ENCODE results near the gene TSPOAP1. TPM values are rescaled to one million over a fixed set of nuclear protein-coding genes. Genes with fewer than 3 reads are reported as not detected.

Gene TSPOAP1
- total RNA-seq, 1 experiment from 2014 or later = 6.0 TPM

DNA sequence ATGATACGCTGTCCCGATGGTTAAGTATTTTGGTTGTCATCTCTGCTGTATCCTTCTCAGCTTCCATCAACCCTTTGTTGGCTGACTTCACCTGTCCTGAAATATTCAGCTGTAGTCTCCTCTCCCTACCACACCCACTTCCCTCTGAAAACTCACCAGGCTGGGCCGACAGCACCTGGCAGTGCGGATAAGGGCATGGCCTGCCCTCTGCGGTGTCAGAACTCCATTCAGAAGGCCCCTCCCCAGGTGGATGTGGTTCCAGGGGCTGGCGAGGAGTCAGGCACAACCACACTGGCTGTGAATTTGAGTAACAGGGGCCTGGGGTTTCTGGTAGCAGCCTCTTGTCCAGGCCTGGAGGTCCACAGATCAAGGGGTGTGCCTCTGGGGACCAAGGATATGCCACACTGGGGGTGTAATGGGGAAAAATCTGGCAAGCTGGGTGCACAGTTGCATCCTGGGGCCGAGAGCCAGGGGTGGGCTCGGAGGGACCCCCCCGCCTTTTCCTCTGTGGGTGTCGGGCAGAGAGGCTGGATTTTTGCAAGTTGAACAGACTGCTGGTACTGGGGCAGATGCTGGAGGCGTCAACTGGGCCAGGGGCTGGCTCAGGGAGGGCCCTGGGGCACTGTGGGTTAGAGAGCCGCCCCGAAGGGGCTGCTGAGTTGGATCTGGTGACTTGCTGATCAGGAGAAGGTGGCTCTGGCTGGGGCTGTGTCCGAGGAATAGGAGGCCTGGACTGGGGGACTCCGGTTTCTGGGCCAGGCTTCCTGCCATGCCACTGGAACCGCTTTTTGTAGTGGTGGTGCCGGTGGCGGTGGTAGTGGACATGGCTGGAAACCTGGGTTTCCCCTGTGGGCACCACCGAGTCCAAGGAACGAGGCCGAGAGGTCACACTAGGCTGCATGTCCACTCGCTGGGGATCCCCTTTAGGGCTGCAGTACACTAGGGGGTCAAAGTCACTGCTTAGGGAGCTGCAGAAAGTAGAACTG lies 29.0 kb upstream of the TSPOAP1 start:
- POLR2A ChIA-PET = no interaction called here
- BruUV-seq (replicated peaks) = no TSS peak
- intact Hi-C loops (cut with micrococcal nuclease; ENCODE audit: unreplicated experiment) = no loop called here

DNA sequence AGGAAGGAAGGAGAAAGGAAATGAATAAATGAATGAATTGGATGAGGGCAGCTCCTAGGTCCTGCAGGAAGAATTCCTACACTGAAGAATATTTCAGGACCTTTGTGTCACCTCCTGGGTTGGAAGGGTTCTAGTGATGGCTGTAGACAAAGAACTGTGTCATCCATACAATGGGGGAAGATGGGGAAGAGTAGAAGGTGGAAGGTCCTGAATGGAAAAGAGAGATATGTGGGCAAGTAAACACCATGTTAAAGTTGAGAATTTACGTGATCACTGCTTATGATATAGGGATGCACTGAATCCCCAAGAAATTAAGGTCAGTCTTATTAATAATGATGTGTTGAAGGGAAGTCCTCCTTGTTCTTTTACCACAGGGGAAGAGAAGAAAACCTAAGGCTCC lies 27.6 kb upstream of the TSPOAP1 start:
- Mint-ChIP-seq H3K27me3 (ENCODE audit: insufficient read depth, unreplicated experiment) (no peaks in the 10 kb centered on the region), H3K4me3 (ENCODE audit: unreplicated experiment) (no peak overlapping the region), H3K4me1 (ENCODE audit: low read depth, unreplicated experiment) (peaks cover 14% of the 10 kb centered on the region), H3K36me3 (ENCODE audit: insufficient read depth, unreplicated experiment) (peaks cover 82% of the 10 kb centered on the region), H3K9me3 (ENCODE audit: unreplicated experiment) (no peaks in the 10 kb centered on the region), H3K27ac (ENCODE audit: unreplicated experiment) (no peak overlapping the region)
- TF ChIP-seq, protein P1, sequence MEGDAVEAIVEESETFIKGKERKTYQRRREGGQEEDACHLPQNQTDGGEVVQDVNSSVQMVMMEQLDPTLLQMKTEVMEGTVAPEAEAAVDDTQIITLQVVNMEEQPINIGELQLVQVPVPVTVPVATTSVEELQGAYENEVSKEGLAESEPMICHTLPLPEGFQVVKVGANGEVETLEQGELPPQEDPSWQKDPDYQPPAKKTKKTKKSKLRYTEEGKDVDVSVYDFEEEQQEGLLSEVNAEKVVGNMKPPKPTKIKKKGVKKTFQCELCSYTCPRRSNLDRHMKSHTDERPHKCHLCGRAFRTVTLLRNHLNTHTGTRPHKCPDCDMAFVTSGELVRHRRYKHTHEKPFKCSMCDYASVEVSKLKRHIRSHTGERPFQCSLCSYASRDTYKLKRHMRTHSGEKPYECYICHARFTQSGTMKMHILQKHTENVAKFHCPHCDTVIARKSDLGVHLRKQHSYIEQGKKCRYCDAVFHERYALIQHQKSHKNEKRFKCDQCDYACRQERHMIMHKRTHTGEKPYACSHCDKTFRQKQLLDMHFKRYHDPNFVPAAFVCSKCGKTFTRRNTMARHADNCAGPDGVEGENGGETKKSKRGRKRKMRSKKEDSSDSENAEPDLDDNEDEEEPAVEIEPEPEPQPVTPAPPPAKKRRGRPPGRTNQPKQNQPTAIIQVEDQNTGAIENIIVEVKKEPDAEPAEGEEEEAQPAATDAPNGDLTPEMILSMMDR (IDR thresholded peaks at IDR 0.05; ENCODE audit: insufficient read depth in 1 of 2, low read depth in 1 of 2, low read length in 1 of 2, severe bottlenecking in 1 of 2, unreplicated experiment in 1 of 2) = no peak
- Histone ChIP-seq H3K4me1 (no peaks in the 10 kb centered on the region), H3K27me3 (replicated peaks; ENCODE audit: control insufficient read depth, insufficient read depth, low read length) (no peaks in the 10 kb centered on the region), H3K9me3 (no peaks in the 10 kb centered on the region), H3K36me3 (ENCODE audit: control insufficient read depth, insufficient read depth, low read length) (peaks cover 9% of the 10 kb centered on the region), H3K4me3 (ENCODE audit: low read depth, low read length) (no peak overlapping the region)
- DNase-seq = no peak
- CTCF ChIA-PET = no interaction called here
- BruUV-seq (replicated peaks) = no TSS peak
- POLR2A ChIA-PET = interaction anchor here (0.7 to 1.1 kb wide), 3 partner anchors 24 to 61 kb away, joined by 3 to 7 read pairs (median 5); partner anchors contain the start of gene RNF43
- intact Hi-C loops (cut with micrococcal nuclease; ENCODE audit: unreplicated experiment) = no loop called here

More for the DNA sequence above, 29.0 kb upstream of the TSPOAP1 start:
- no peaks in the 10 kb centered on the region for H3K27me3 ChIP-seq (replicated peaks; ENCODE audit: control insufficient read depth, insufficient read depth, low read length)
- no peak overlapping the region for H3K4me3 ChIP-seq (ENCODE audit: low read depth, low read length)
- no peaks in the 10 kb centered on the region for H3K4me1 ChIP-seq
- no peak overlapping the region for H3K27ac Mint-ChIP-seq (ENCODE audit: unreplicated experiment)
- CTCF ChIA-PET = no interaction called here
- no peaks in the 10 kb centered on the region for H3K27me3 Mint-ChIP-seq (ENCODE audit: insufficient read depth, unreplicated experiment)
- no peak overlapping the region for H3K4me3 Mint-ChIP-seq (ENCODE audit: unreplicated experiment)
- H3K36me3 ChIP-seq (ENCODE audit: control insufficient read depth, insufficient read depth, low read length) = peaks cover 9% of the 10 kb centered on the region
- peaks cover 82% of the 10 kb centered on the region for H3K36me3 Mint-ChIP-seq (ENCODE audit: insufficient read depth, unreplicated experiment)
- TF ChIP-seq, protein P1 (IDR thresholded peaks at IDR 0.05; ENCODE audit: insufficient read depth in 1 of 2, low read depth in 1 of 2, low read length in 1 of 2, severe bottlenecking in 1 of 2, unreplicated experiment in 1 of 2) = no peak
- no peaks in the 10 kb centered on the region for H3K9me3 ChIP-seq
- H3K4me1 Mint-ChIP-seq (ENCODE audit: low read depth, unreplicated experiment) = peaks cover 25% of the 10 kb centered on the region
- DNase-seq = no peak
- no peaks in the 10 kb centered on the region for H3K9me3 Mint-ChIP-seq (ENCODE audit: unreplicated experiment)

DNA sequence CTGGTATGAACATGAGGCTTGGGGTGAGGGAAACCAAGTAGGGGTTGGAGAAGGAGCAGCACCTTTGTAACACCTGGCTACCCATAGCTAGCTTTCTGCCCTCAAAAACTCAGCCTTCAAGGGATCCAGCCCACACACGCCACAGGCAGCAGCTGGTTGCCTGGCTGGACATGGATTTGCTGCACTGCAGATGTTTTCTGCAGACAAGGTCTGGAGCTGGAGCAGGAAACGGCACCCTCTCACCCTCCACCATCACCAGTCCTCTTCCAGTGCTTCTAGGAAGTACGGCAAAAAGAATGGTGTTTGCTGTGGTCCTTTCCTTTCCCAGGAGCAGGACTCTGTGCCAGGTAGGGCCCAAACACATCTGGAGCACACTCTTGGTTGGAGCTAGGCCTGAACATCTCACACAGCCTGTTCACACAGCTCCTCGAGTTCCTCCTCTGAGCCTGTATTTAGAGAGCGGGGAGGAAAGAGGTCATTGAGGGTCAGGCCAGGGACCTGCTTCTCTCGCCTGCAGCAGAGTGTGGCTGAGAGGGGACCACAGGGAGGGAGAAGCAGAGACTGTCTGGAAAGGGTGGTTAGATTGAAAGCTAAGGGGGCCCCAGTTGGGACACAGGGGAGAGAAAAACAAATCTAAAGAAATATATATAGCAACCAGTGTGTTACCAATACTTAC lies 26.1 kb upstream of the TSPOAP1 start:
- ChIA-PET POLR2A (no interaction called here), CTCF (interaction anchor here (0.7 kb wide), 1 partner anchor 63 kb away, joined by 3 read pairs; the partner anchor contains the start of gene RNF43)
- no peaks in the 10 kb centered on the region for H3K9me3 Mint-ChIP-seq (ENCODE audit: unreplicated experiment)
- BruUV-seq (replicated peaks) = no TSS peak
- DNase-seq = no peak
- intact Hi-C loops (cut with micrococcal nuclease; ENCODE audit: unreplicated experiment) = no loop called here
- H3K27ac Mint-ChIP-seq (ENCODE audit: unreplicated experiment) = peak overlapping the region; percentile 45
- Histone ChIP-seq H3K4me1 (no peaks in the 10 kb centered on the region), H3K36me3 (ENCODE audit: control insufficient read depth, insufficient read depth, low read length) (peaks cover 10% of the 10 kb centered on the region), H3K4me3 (ENCODE audit: low read depth, low read length) (no peak overlapping the region), H3K9me3 (no peaks in the 10 kb centered on the region), H3K27me3 (replicated peaks; ENCODE audit: control insufficient read depth, insufficient read depth, low read length) (no peaks in the 10 kb centered on the region)
- TF ChIP-seq, protein P1 (IDR thresholded peaks at IDR 0.05; ENCODE audit: insufficient read depth in 1 of 2, low read depth in 1 of 2, low read length in 1 of 2, severe bottlenecking in 1 of 2, unreplicated experiment in 1 of 2) = no peak
- peaks cover 11% of the 10 kb centered on the region for H3K4me1 Mint-ChIP-seq (ENCODE audit: low read depth, unreplicated experiment)
- H3K4me3 Mint-ChIP-seq (ENCODE audit: unreplicated experiment) = no peak overlapping the region
- peaks cover 81% of the 10 kb centered on the region for H3K36me3 Mint-ChIP-seq (ENCODE audit: insufficient read depth, unreplicated experiment)
- H3K27me3 Mint-ChIP-seq (ENCODE audit: insufficient read depth, unreplicated experiment) = no peaks in the 10 kb centered on the region
